ENCODE results near the gene PNMA3. TPM values are rescaled to one million over a fixed set of nuclear protein-coding genes. Genes with fewer than 3 reads are reported as not detected.
"Not testable (repeated sequence)": the region's sequence is repeated elsewhere in the genome, so short reads cannot be mapped to it uniquely, and the experiment has no call there.

PNMA3 gene, protein sequence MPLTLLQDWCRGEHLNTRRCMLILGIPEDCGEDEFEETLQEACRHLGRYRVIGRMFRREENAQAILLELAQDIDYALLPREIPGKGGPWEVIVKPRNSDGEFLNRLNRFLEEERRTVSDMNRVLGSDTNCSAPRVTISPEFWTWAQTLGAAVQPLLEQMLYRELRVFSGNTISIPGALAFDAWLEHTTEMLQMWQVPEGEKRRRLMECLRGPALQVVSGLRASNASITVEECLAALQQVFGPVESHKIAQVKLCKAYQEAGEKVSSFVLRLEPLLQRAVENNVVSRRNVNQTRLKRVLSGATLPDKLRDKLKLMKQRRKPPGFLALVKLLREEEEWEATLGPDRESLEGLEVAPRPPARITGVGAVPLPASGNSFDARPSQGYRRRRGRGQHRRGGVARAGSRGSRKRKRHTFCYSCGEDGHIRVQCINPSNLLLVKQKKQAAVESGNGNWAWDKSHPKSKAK
- total RNA-seq, result 2.3 TPM
- polyA plus RNA-seq, result 3.1 TPM
- long read RNA-seq, donor 1, result 0 reads
- long read RNA-seq, donor 2, partial matches to known transcripts, result 0 of 1 reads
- long read RNA-seq, donor 2, other reads (novel, unspliced or antisense), result 0 of 1 reads
- long read RNA-seq, donor 3, result 0 reads
- long read RNA-seq, donor 4, partial matches to known transcripts, result 0 of 1 reads
- long read RNA-seq, donor 4, other reads (novel, unspliced or antisense), result 0 of 1 reads
- long read RNA-seq, donor 5, transcript PNMA3-202 (1 exons, 1,432 nt), result major isoform, 8 of 8 reads
- long read RNA-seq, donor 5, partial matches to known transcripts, result 0 of 8 reads
- long read RNA-seq, donor 5, other reads (novel, unspliced or antisense), result 0 of 8 reads
- long read RNA-seq, donor 6, partial matches to known transcripts, result 0 of 1 reads
- long read RNA-seq, donor 6, other reads (novel, unspliced or antisense), result 0 of 1 reads
- long read RNA-seq, donor 7, result 0 reads
- long read RNA-seq, donor 8, partial matches to known transcripts, result 0 of 1 reads
- long read RNA-seq, donor 8, other reads (novel, unspliced or antisense), result 0 of 1 reads
- long read RNA-seq, donor 9, result 0 reads
- long read RNA-seq, donor 10, result 0 reads

DNA sequence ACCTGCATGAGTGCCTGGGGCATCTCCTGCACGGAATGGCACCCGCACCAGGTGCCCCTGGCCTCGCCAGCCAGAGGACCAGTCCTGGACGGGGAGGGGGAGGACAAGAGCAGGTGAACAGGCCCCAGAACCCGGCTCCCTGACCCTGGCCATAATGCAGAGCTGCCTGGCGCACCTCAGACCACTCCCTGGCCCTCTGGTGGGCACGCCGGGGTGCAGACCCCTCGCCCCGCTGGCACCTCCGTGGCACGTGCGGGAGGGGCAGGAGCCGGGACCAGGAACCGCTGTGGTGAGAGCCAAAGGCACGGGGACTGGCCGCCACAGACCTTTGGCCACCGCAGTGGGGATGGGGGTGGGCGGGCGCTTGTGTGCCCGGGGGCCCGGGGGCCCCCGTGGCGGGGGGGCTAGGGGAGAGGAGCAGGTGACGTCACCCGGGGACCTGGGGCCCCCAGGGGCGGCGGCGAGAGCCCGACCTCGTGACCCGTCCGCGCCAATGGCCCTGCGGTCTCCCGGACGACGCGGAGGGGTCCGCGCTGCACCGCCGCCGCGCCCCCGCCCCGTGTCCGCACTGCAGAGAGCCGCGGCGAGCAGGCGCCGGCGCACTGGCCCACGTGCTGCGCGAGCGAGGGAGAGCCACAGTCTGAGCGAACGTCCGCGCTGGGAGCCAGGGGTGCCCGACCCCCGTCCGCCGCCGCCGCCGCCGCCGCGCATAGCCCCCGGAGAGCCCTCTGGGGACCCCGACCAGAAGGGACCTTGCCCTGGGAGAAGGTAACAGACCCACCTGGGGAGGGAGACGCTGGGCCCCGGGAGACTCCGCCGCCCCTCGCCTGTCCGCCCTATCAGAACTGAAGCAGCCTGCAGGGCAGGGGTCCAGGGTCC lies at the start of gene PNMA3:
Gene PNMA3 (plus strand): TSS at position 600 of the 879 bp plus-strand sequence. CDS start 586 bp downstream, outside the sequence.
- Histone ChIP-seq H3K27me3 (ENCODE audit: control insufficient read depth in 2 of 2, insufficient read depth in 1 of 2, low read length in 1 of 2) (peaks cover 4 to 33% of the 10 kb centered on the region in 2 donors), H3K4me3 (ENCODE audit: low read length in 2 of 2) (no peak within 1 kb of the TSS), H3K36me3 (ENCODE audit: control insufficient read depth in 2 of 2, insufficient read depth in 2 of 2, low read length in 1 of 2) (no peaks in the 10 kb centered on the region), H3K27ac (ENCODE audit: low read depth in 1 of 2, low read length in 1 of 2) (no peak within 1 kb of the TSS), H3K9me3 (ENCODE audit: control insufficient read depth in 2 of 2, insufficient read depth in 1 of 2, low read length in 1 of 2) (no peaks in the 10 kb centered on the region), H3K4me1 (ENCODE audit: control insufficient read depth in 2 of 2, insufficient read depth in 2 of 2, low read length in 2 of 2) (no peaks in the 10 kb centered on the region)
- WGBS, result 17% methylated on average over 77 of the region's 80 CpGs
- no peak for DNase-seq (ENCODE audit: low read depth in 6 of 9, low spot score in 9 of 9)

DNA sequence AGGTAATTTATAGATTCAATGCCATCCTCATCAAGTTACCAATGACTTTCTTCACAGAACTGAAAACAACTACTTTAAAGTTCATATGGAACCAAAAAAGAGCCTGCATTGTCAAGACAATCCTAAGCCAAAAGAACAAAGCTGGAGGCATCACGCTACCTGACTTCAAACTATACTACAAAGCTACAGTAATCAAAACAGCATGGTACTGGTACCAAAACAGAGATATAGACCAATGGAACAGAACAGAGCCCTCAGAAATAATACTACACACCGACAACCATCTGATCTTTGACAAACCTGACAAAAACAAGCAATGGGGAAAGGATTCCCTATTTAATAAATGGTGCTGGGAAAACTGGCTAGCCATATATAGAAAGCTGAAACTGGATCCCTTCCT lies 39.1 kb upstream of the PNMA3 start:
- 75% methylated on average over 2 of the region's 2 CpGs for WGBS
- not testable (repeated sequence) for H3K27me3 ChIP-seq (ENCODE audit: control insufficient read depth in 2 of 2, insufficient read depth in 1 of 2, low read length in 1 of 2); H3K4me1 ChIP-seq (ENCODE audit: control insufficient read depth in 2 of 2, insufficient read depth in 2 of 2, low read length in 2 of 2); H3K27ac ChIP-seq (ENCODE audit: low read depth in 1 of 2, low read length in 1 of 2); H3K36me3 ChIP-seq (ENCODE audit: control insufficient read depth in 2 of 2, insufficient read depth in 2 of 2, low read length in 1 of 2); H3K9me3 ChIP-seq (ENCODE audit: control insufficient read depth in 2 of 2, insufficient read depth in 1 of 2, low read length in 1 of 2); DNase-seq (ENCODE audit: low read depth in 6 of 9, low spot score in 9 of 9); H3K4me3 ChIP-seq (ENCODE audit: low read length in 2 of 2)

DNA sequence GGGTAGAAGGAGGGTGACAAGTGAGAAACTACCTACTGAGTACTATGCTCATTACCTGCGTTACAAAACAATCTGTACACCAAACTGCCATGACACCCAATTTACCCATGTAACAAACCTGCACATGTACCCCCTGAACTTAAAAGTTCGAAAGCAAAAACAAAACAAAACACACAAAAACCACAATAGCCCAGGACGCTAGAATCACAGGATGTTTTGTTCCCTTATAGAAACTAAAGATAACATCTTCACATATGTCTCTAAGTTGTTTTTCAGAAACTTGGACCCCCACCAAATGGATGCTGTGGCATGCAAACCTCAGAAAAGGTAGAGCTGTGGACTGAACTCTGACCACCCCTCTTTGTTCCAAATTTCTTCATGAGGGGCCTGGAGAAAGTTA lies 37.1 kb upstream of the PNMA3 start:
- no peaks in the 10 kb centered on the region for H3K27me3 ChIP-seq (ENCODE audit: control insufficient read depth in 2 of 2, insufficient read depth in 1 of 2, low read length in 1 of 2)
- H3K9me3 ChIP-seq (ENCODE audit: control insufficient read depth in 2 of 2, insufficient read depth in 1 of 2, low read length in 1 of 2), result no peaks in the 10 kb centered on the region
- no peaks in the 10 kb centered on the region for H3K36me3 ChIP-seq (ENCODE audit: control insufficient read depth in 2 of 2, insufficient read depth in 2 of 2, low read length in 1 of 2)
- 38% methylated on average over 3 of the region's 3 CpGs for WGBS
- no peak overlapping the region for H3K4me3 ChIP-seq (ENCODE audit: low read length in 2 of 2)
- no peaks in the 10 kb centered on the region for H3K4me1 ChIP-seq (ENCODE audit: control insufficient read depth in 2 of 2, insufficient read depth in 2 of 2, low read length in 2 of 2)
- DNase-seq (ENCODE audit: low read depth in 6 of 9, low spot score in 9 of 9), result no peak
- H3K27ac ChIP-seq (ENCODE audit: low read depth in 1 of 2, low read length in 1 of 2), result no peak overlapping the region

DNA sequence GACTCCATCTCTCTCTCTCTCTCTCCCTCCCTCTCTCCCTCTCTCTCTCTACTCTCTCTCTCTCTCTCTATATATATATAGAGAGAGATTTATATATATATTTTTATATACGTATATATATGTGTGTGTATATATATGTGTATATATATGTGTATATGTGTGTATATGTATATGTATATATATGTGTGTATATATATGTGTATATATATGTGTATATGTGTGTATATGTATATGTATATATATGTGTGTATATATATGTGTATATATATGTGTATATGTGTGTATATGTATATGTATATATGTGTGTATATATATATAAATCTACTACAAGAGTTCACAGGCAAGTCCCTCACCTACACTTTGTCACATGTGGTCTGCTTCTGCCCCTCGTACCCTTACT lies 29.8 kb upstream of the PNMA3 start:
- H3K36me3 ChIP-seq (ENCODE audit: control insufficient read depth in 2 of 2, insufficient read depth in 2 of 2, low read length in 1 of 2); DNase-seq (ENCODE audit: low read depth in 6 of 9, low spot score in 9 of 9); H3K27me3 ChIP-seq (ENCODE audit: control insufficient read depth in 2 of 2, insufficient read depth in 1 of 2, low read length in 1 of 2); H3K9me3 ChIP-seq (ENCODE audit: control insufficient read depth in 2 of 2, insufficient read depth in 1 of 2, low read length in 1 of 2); H3K4me3 ChIP-seq (ENCODE audit: low read length in 2 of 2); H3K27ac ChIP-seq (ENCODE audit: low read depth in 1 of 2, low read length in 1 of 2); H3K4me1 ChIP-seq (ENCODE audit: control insufficient read depth in 2 of 2, insufficient read depth in 2 of 2, low read length in 2 of 2): not testable (repeated sequence)
- 90% methylated on average over 2 of the region's 2 CpGs for WGBS

DNA sequence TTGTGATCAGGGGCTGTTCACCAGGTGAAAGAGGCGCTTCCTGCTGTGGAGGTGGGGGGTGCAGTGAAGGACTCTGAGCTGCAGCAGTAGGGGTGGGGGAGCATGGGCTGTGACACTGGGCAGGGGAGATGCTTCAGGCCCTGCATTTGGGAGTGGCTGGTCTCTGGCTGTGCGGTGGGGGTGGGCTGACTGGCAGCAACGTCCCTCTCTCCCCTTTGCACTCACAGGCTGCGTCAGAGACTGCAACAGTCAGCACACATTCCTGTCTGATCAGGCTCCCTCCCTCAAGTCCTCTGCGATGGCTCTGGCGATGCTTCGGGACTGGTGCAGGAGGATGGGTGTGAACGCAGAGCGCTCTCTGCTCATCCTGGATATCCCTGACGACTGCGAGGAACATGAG lies 27.8 kb upstream of the PNMA3 start:
- not testable (repeated sequence) for H3K27ac ChIP-seq (ENCODE audit: low read depth in 1 of 2, low read length in 1 of 2); DNase-seq (ENCODE audit: low read depth in 6 of 9, low spot score in 9 of 9)
- WGBS, result 85% methylated on average over 9 of the region's 11 CpGs

DNA sequence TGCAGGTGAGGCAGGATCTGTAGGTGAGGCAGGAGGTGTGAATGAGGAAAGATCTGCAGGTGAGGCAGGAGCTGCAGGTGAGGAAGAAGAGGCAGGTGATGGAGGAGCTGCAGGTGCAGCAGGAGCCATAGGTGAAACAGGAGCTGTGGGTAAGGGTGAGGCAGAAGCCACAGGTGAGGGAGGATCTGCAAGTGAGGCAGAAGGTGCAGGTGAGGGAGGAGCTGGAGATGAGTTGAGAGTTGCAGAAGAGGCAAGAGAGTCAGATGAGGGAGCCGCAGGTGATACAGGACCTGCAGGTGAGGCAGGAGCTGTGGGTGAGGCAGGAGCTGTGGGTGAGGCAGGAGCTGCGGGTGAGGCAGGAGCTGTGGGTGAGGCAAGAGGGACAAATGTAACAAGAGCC lies 27.1 kb upstream of the PNMA3 start:
- peaks cover 0 to 13% of the 10 kb centered on the region in 2 donors for H3K27me3 ChIP-seq (ENCODE audit: control insufficient read depth in 2 of 2, insufficient read depth in 1 of 2, low read length in 1 of 2)
- H3K27ac ChIP-seq (ENCODE audit: low read depth in 1 of 2, low read length in 1 of 2), result no peak overlapping the region
- H3K4me3 ChIP-seq (ENCODE audit: low read length in 2 of 2), result no peak overlapping the region
- no peaks in the 10 kb centered on the region for H3K36me3 ChIP-seq (ENCODE audit: control insufficient read depth in 2 of 2, insufficient read depth in 2 of 2, low read length in 1 of 2)
- DNase-seq (ENCODE audit: low read depth in 6 of 9, low spot score in 9 of 9), result no peak
- no peaks in the 10 kb centered on the region for H3K4me1 ChIP-seq (ENCODE audit: control insufficient read depth in 2 of 2, insufficient read depth in 2 of 2, low read length in 2 of 2)
- no peaks in the 10 kb centered on the region for H3K9me3 ChIP-seq (ENCODE audit: control insufficient read depth in 2 of 2, insufficient read depth in 1 of 2, low read length in 1 of 2)
- 94% methylated on average over 2 of the region's 2 CpGs for WGBS

More for the DNA sequence above, 27.8 kb upstream of the PNMA3 start:
- H3K9me3 ChIP-seq (ENCODE audit: control insufficient read depth in 2 of 2, insufficient read depth in 1 of 2, low read length in 1 of 2); H3K4me3 ChIP-seq (ENCODE audit: low read length in 2 of 2); H3K4me1 ChIP-seq (ENCODE audit: control insufficient read depth in 2 of 2, insufficient read depth in 2 of 2, low read length in 2 of 2); H3K36me3 ChIP-seq (ENCODE audit: control insufficient read depth in 2 of 2, insufficient read depth in 2 of 2, low read length in 1 of 2): not testable (repeated sequence)
- peaks cover 0 to 13% of the 10 kb centered on the region in 2 donors for H3K27me3 ChIP-seq (ENCODE audit: control insufficient read depth in 2 of 2, insufficient read depth in 1 of 2, low read length in 1 of 2)

DNA sequence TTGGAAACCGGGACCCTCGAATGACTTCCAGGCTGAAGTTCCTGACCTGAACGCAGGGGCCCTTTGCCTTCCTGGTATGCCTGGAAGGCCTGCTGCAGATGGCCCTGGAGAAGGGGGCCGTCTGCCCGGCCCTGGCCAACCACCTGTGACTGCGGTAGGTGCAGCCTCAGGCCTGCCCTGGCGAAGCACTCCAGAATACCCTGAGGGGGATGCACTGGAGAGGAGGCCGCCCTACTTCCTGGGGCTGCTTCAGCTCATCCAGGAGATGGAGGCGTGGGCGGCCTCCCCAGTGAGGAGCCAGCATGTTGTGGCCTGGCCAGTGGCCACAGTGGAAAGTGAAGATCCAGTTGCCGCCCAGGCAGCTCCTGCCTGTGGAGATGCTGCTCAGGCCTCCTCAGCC lies 26.4 kb upstream of the PNMA3 start:
- Histone ChIP-seq H3K27ac (ENCODE audit: low read depth in 1 of 2, low read length in 1 of 2) (no peak overlapping the region), H3K9me3 (ENCODE audit: control insufficient read depth in 2 of 2, insufficient read depth in 1 of 2, low read length in 1 of 2) (no peaks in the 10 kb centered on the region), H3K27me3 (ENCODE audit: control insufficient read depth in 2 of 2, insufficient read depth in 1 of 2, low read length in 1 of 2) (peaks cover 0 to 13% of the 10 kb centered on the region in 2 donors), H3K4me1 (ENCODE audit: control insufficient read depth in 2 of 2, insufficient read depth in 2 of 2, low read length in 2 of 2) (no peaks in the 10 kb centered on the region), H3K36me3 (ENCODE audit: control insufficient read depth in 2 of 2, insufficient read depth in 2 of 2, low read length in 1 of 2) (no peaks in the 10 kb centered on the region), H3K4me3 (ENCODE audit: low read length in 2 of 2) (no peak overlapping the region)
- no peak for DNase-seq (ENCODE audit: low read depth in 6 of 9, low spot score in 9 of 9)
- 93% methylated on average over 11 of the region's 11 CpGs for WGBS

DNA sequence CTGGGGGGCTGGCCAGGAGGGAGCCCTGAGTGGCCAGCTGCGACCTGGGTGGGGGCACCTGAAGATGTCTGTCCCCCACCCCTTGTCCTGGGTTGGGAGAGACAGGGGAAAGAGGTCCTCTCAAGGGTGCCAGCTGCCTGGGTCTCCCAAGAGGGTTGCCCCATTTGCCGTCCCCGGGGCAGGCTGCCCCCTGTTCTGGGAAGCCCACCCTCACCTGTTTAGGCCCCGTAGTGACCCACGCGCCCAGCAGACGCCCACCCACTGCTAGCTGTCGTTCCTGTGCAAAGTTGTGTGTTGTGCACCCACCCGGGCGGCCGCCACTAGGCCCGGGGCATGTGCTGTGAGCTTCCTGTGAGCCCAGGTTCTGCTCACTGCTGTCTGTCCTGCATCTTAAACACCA lies 25.5 kb upstream of the PNMA3 start:
- no peaks in the 10 kb centered on the region for H3K4me1 ChIP-seq (ENCODE audit: control insufficient read depth in 2 of 2, insufficient read depth in 2 of 2, low read length in 2 of 2)

More for the DNA sequence above, 25.5 kb upstream of the PNMA3 start:
- H3K27me3 ChIP-seq (ENCODE audit: control insufficient read depth in 2 of 2, insufficient read depth in 1 of 2, low read length in 1 of 2), result peaks cover 0 to 13% of the 10 kb centered on the region in 2 donors
- no peaks in the 10 kb centered on the region for H3K36me3 ChIP-seq (ENCODE audit: control insufficient read depth in 2 of 2, insufficient read depth in 2 of 2, low read length in 1 of 2)
- 96% methylated on average over 12 of the region's 12 CpGs for WGBS
- no peak for DNase-seq (ENCODE audit: low read depth in 6 of 9, low spot score in 9 of 9)
- H3K27ac ChIP-seq (ENCODE audit: low read depth in 1 of 2, low read length in 1 of 2), result no peak overlapping the region
- no peaks in the 10 kb centered on the region for H3K9me3 ChIP-seq (ENCODE audit: control insufficient read depth in 2 of 2, insufficient read depth in 1 of 2, low read length in 1 of 2)
- no peak overlapping the region for H3K4me3 ChIP-seq (ENCODE audit: low read length in 2 of 2)

All from thymus (tissue), 14 donors.